ENCODE measurements around the gene LRGUK. TPM values are rescaled to one million over a fixed set of nuclear protein-coding genes. Genes with fewer than 3 reads are reported as not detected.
"Not testable (repeated sequence)": the region's sequence is repeated elsewhere in the genome, so short reads cannot be mapped to it uniquely, and the experiment has no call there.

Gene LRGUK
- polyA plus RNA-seq (2012; ENCODE audit: insufficient read depth, insufficient read length, low read depth): 0.63 TPM

GRCh38 chr7:134126966-134127848 is at the start of gene LRGUK:
TSS of gene LRGUK (plus strand) at chr7:134127340. CDS start at chr7:134127368, 28 bp downstream.
- H3K9me3 ChIP-seq: no peaks in the 10 kb centered on the region
- H3K36me3 ChIP-seq: no peaks in the 10 kb centered on the region
- no peak for TF ChIP-seq CTCF (IDR thresholded peaks at IDR 0.05; ENCODE audit: low read depth, low read length)
- no peaks in the 10 kb centered on the region for H3K27me3 ChIP-seq
- DNase-seq: peak; percentile 90
- peak within 1 kb of the TSS; percentile 61 for H3K4me3 ChIP-seq (ENCODE audit: low read depth, low read length)
- peaks cover 4% of the 10 kb centered on the region; the same call in 1 of the 2 replicates for H3K4me1 ChIP-seq

GRCh38 chr7:134077560-134077959 is 49.6 kb upstream of the LRGUK start:
- peak; percentile 19 for DNase-seq
- H3K9me3 ChIP-seq; H3K36me3 ChIP-seq; H3K4me3 ChIP-seq (ENCODE audit: low read depth, low read length); H3K4me1 ChIP-seq; H3K27me3 ChIP-seq: not testable (repeated sequence)

GRCh38 chr7:134078991-134079390 is 48.1 kb upstream of the LRGUK start:
- Histone ChIP-seq H3K36me3 (no peaks in the 10 kb centered on the region), H3K4me1 (peaks cover 10% of the 10 kb centered on the region; the same call in 1 of the 2 replicates), H3K9me3 (no peaks in the 10 kb centered on the region; the same call in 1 of the 2 replicates), H3K4me3 (ENCODE audit: low read depth, low read length) (no peak overlapping the region), H3K27me3 (no peaks in the 10 kb centered on the region)
- no peak for TF ChIP-seq CTCF (IDR thresholded peaks at IDR 0.05; ENCODE audit: low read depth, low read length)
- no peak for DNase-seq

- Histone ChIP-seq H3K4me1 (peaks cover 13% of the 10 kb centered on the region; the same call in 1 of the 2 replicates), H3K4me3 (ENCODE audit: low read depth, low read length) (no peak overlapping the region), H3K36me3 (no peaks in the 10 kb centered on the region), H3K9me3 (no peaks in the 10 kb centered on the region), H3K27me3 (no peaks in the 10 kb centered on the region)
- no peak for DNase-seq
- no peak for TF ChIP-seq CTCF (IDR thresholded peaks at IDR 0.05; ENCODE audit: low read depth, low read length)
Observed at GRCh38 chr7:134081695-134082094, 45.4 kb upstream of the LRGUK start.

GRCh38 chr7:134083766-134084487 is 43.2 kb upstream of the LRGUK start:
- H3K4me3 ChIP-seq (ENCODE audit: low read depth, low read length): no peak overlapping the region
- peaks cover 10% of the 10 kb centered on the region; the same call in 1 of the 2 replicates for H3K4me1 ChIP-seq
- no peaks in the 10 kb centered on the region for H3K36me3 ChIP-seq
- no peak for TF ChIP-seq CTCF (IDR thresholded peaks at IDR 0.05; ENCODE audit: low read depth, low read length)
- H3K9me3 ChIP-seq: no peaks in the 10 kb centered on the region
- H3K27me3 ChIP-seq: no peaks in the 10 kb centered on the region
- peak; percentile 26 for DNase-seq

GRCh38 chr7:134084488-134085144 is 42.5 kb upstream of the LRGUK start:
- Histone ChIP-seq H3K4me3 (ENCODE audit: low read depth, low read length) (no peak overlapping the region), H3K27me3 (no peaks in the 10 kb centered on the region), H3K36me3 (no peaks in the 10 kb centered on the region), H3K9me3 (peaks cover 5% of the 10 kb centered on the region; the same call in 1 of the 2 replicates), H3K4me1 (peaks cover 10% of the 10 kb centered on the region; the same call in 1 of the 2 replicates)
- no peak for TF ChIP-seq CTCF (IDR thresholded peaks at IDR 0.05; ENCODE audit: low read depth, low read length)
- DNase-seq: no peak
